ENCODE measurements around the gene GARIN5B. TPM values are rescaled to one million over a fixed set of nuclear protein-coding genes. Genes with fewer than 3 reads are reported as not detected.
A peak's percentile ranks its signal among the peaks of the same experiment; 100 is the strongest.

The GARIN5B gene
- total and polyA plus RNA-seq, 2 of the 13 experiments (the other 11 are each of a cell fraction or from before 2014, with no cell fraction given) = not detected

- under 1% methylated on average over 11 of the region's 11 CpGs for WGBS (ENCODE audit: low lambda C conversion rate)
- Histone ChIP-seq H3K9me3 (ENCODE audit: low read length) (no peaks in the 10 kb centered on the region), H3K27ac (ENCODE audit: extremely low read length, insufficient read depth, low read length) (peak overlapping the region; percentile 87), H3K4me2 (ENCODE audit: low read depth, low read length) (peak overlapping the region; percentile 91), H3K36me3 (replicated peaks in 1 of 2; ENCODE audit: control insufficient read depth in 1 of 2, insufficient read depth in 2 of 2, low read length in 2 of 2) (no peaks in the 10 kb centered on the region), H3K4me1 (ENCODE audit: insufficient read depth, low read length) (peaks cover 41% of the 10 kb centered on the region), H3K9ac (ENCODE audit: insufficient read depth, low read depth, low read length) (peak overlapping the region; percentile 83), H3K79me2 (ENCODE audit: insufficient read depth, low read length) (no peaks in the 10 kb centered on the region), H2AFZ (ENCODE audit: low read length) (no peak overlapping the region), H3K27me3 (ENCODE audit: control insufficient read depth in 1 of 2, insufficient read depth in 2 of 2, low read length in 2 of 2) (no peaks in the 10 kb centered on the region), H3K4me3 (replicated peaks in 1 of 3; ENCODE audit: insufficient read depth in 1 of 3, low read depth in 2 of 3, low read length in 3 of 3) (peak overlapping the region; percentile 64 to 70 (median 66)), H4K20me1 (ENCODE audit: insufficient read depth, low read length) (no peaks in the 10 kb centered on the region)
- intact Hi-C loops (cut with micrococcal nuclease; ENCODE audit: unreplicated experiment) (loop anchor here (5.0 kb wide), 1 partner anchor 53 kb away; the partner anchor contains the start of gene RPL28), in situ Hi-C loops (cut with HindIII; ENCODE audit: extremely low pct_ligation_motif_present, low pct_unique_long_range_greater_than_20kb) (no loop called here)
- ATAC-seq (peak; percentile 73), FAIRE-seq (peak; percentile 92), DNase-seq (ENCODE audit: low spot score) (peak; percentile 91)
- BruUV-seq (replicated peaks) = no TSS peak
- ChIA-PET CTCF (ENCODE audit: low intra/inter-chr PET ratio, low total read pairs) (no interaction called here), POLR2A (interaction anchor here (0.6 to 2.5 kb wide), 10 partner anchors 12 to 127 kb away, joined by 3 to 10 read pairs (median 3); partner anchors contain the start of genes PPP6R1 and UBE2S)
- TF ChIP-seq ZNF256 (CRISPR knock-in tag; conservative IDR thresholded peaks at IDR 0.05) (no peak), ZBTB7A (CRISPR knock-in tag; IDR thresholded peaks at IDR 0.05) (no peak), TBL1XR1 (IDR thresholded peaks at IDR 0.05; ENCODE audit: borderline replicate concordance, low read length, partially characterized antibody) (peak; percentile 60), RNF219 (CRISPR knock-in tag; IDR thresholded peaks at IDR 0.05) (0 out of 2 replicates have a peak, but pooled peaks have one; percentile 42), SMC3 (IDR thresholded peaks at IDR 0.05; ENCODE audit: low read length) (no peak), BHLHE40 (IDR thresholded peaks at IDR 0.05; ENCODE audit: low read length) (no peak), NR1H2 (CRISPR knock-in tag; IDR thresholded peaks at IDR 0.05; ENCODE audit: borderline replicate concordance, low read depth) (no peak), MZF1 (CRISPR knock-in tag; IDR thresholded peaks at IDR 0.05; ENCODE audit: borderline replicate concordance) (no peak), ZBTB21 (CRISPR knock-in tag; IDR thresholded peaks at IDR 0.05) (no peak), UBTF (CRISPR knock-in tag; IDR thresholded peaks at IDR 0.05) (peak; percentile 46), GATAD2A (CRISPR knock-in tag; IDR thresholded peaks at IDR 0.05) (peak; percentile 78), ZNF788 (CRISPR knock-in tag; IDR thresholded peaks at IDR 0.05; ENCODE audit: borderline replicate concordance) (no peak; the same call in 1 of the 2 replicates), KAT7 (CRISPR knock-in tag; IDR thresholded peaks at IDR 0.05; ENCODE audit: borderline replicate concordance) (no peak), ZNF138 (CRISPR knock-in tag; IDR thresholded peaks at IDR 0.05; ENCODE audit: low read depth) (no peak), ATAD3A (CRISPR knock-in tag; IDR thresholded peaks at IDR 0.05) (no peak), TGIF2 (CRISPR knock-in tag; IDR thresholded peaks at IDR 0.05) (peak; percentile 59; the same call in 1 of the 2 replicates), ZNF354B (CRISPR knock-in tag; IDR thresholded peaks at IDR 0.05) (no peak), ZNF496 (CRISPR knock-in tag; IDR thresholded peaks at IDR 0.05; ENCODE audit: insufficient replicate concordance) (no peak), ELK4 (CRISPR knock-in tag; IDR thresholded peaks at IDR 0.05; ENCODE audit: borderline replicate concordance) (no peak), KDM5B (CRISPR knock-in tag; IDR thresholded peaks at IDR 0.05; ENCODE audit: borderline replicate concordance) (no peak), RARG (CRISPR knock-in tag; IDR thresholded peaks at IDR 0.05; ENCODE audit: low read depth) (no peak)
These were observed 29.2 kb downstream of the GARIN5B start for GRCh38 chr19:55333870-55334269.
